K562 (cell line): ENCODE data around the gene TNRC6B. TPM values are rescaled to one million over a fixed set of nuclear protein-coding genes. Genes with fewer than 3 reads are reported as not detected.
"Not testable (repeated sequence)": the region's sequence is repeated elsewhere in the genome, so short reads cannot be mapped to it uniquely, and the experiment has no call there.

Experiments
- ATAC-seq: fragments of 200-7000 bp; cut with Tn5 transposase; 3 replicates; pipeline ENCODE4 v1.9.1; 2020; ENCODE audit warnings: moderate library complexity
- BruUV-seq: library from RNA; stranded (reverse); fragments of 400-500 nt; replicated peaks from 2 replicates; lab custom pipeline; 2021; lab: Mats Ljungman, UMichigan
- CTCF ChIA-PET: fragments of 300-600 bp; formaldehyde crosslinking; extraction: SDS; loops from one replicate; lab custom pipeline; 2021; ENCODE audit warnings: low intra/inter-chr PET ratio; lab: Yijun Ruan, JAX
- POLR2A ChIA-PET: fragments of 300-600, 350-650 bp; sonication (Branson Sonifier 250); formaldehyde crosslinking; extraction: SDS; loops from one replicate; lab custom pipeline; 2021; ENCODE audit warnings: antibody characterized with exemption, inconsistent platforms; lab: Yijun Ruan, JAX
- DNase-seq, 4 experiments: peaks; one replicate each; pipeline versions ENCODE4 v3.0.0 to v3.0.0-alpha.2; 2011 to 2018; ENCODE audit warnings: low spot score in 3 of 4, mixed read lengths in 3 of 4; ENCODE audit errors: extremely low read depth in 1 of 4
- FAIRE-seq: peaks from 2 replicates; lab custom pipeline; 2011; peaks lifted over from hg19 to GRCh38; lab: Jason Lieb, UNC
- H2AFZ ChIP-seq: 2 replicates; pipeline ENCODE4 v1.6.0; 2011; ENCODE audit warnings: low read depth, low read length, control low read depth, inconsistent platforms
- H3K27ac ChIP-seq: fragments of 200-600 bp; 3 replicates; pipeline ENCODE4 v1.8.0; 2011; ENCODE audit warnings: low read depth, mild to moderate bottlenecking, control low read depth, inconsistent platforms, low read length, moderate library complexity, mixed read lengths; ENCODE audit errors: extremely low read depth
- H3K27me3 ChIP-seq, 2 experiments: fragments of 300-600 bp in 1 of 2; 2 replicates in 1 of 2; 3 replicates in 1 of 2; pipeline versions ENCODE4 v1.6.0 to v1.8.0; 2011; ENCODE audit warnings: inconsistent platforms in 2 of 2, low read length in 2 of 2, mild to moderate bottlenecking in 1 of 2, mixed read lengths in 1 of 2, moderate library complexity in 1 of 2; ENCODE audit not compliant: control insufficient read depth in 2 of 2, insufficient read depth in 2 of 2
- H3K36me3 ChIP-seq: fragments of 300-600 bp; 3 replicates; pipeline ENCODE4 v1.8.0; 2011; ENCODE audit warnings: mild to moderate bottlenecking, low read length, inconsistent platforms; ENCODE audit not compliant: control insufficient read depth, insufficient read depth
- H3K4me1 ChIP-seq, 2 experiments: fragments of 200-600 bp in 1 of 2; replicated peaks in 1 of 2; 2 replicates in 1 of 2; 3 replicates in 1 of 2; pipeline versions ENCODE4 v1.5.1 to v1.8.0; 2011; ENCODE audit warnings: inconsistent platforms in 2 of 2, low read length in 2 of 2, mild to moderate bottlenecking in 1 of 2, mixed read lengths in 1 of 2, moderate library complexity in 1 of 2; ENCODE audit not compliant: control insufficient read depth in 2 of 2, insufficient read depth in 2 of 2
- H3K4me2 ChIP-seq: 2 replicates; pipeline ENCODE4 v1.6.1; 2011; ENCODE audit warnings: low read length, control low read depth, inconsistent platforms, mixed read lengths; ENCODE audit not compliant: insufficient read depth
- H3K4me3 ChIP-seq: fragments of 200-600 bp; sonication (generic), shearing (Covaris generic); 2 replicates; pipeline ENCODE4 v1.5.1; 2016; ENCODE audit warnings: control low read depth, inconsistent platforms
- H3K79me2 ChIP-seq: fragments of 200-600 bp; 3 replicates; pipeline ENCODE4 v1.8.0; 2011; ENCODE audit warnings: low read length, inconsistent platforms; ENCODE audit not compliant: control insufficient read depth, insufficient read depth
- H3K9ac ChIP-seq, 2 experiments: 2 replicates each; pipeline versions ENCODE4 v1.6.0 to v1.6.1; 2011; ENCODE audit warnings: low read depth in 2 of 2, low read length in 2 of 2, control low read depth in 1 of 2, inconsistent platforms in 1 of 2, mild to moderate bottlenecking in 1 of 2, mixed read lengths in 1 of 2; ENCODE audit not compliant: insufficient read depth in 1 of 2
- H3K9me1 ChIP-seq: one replicate; pipeline ENCODE4 v1.6.0; 2011; ENCODE audit warnings: inconsistent platforms, mild to moderate bottlenecking, low read length, moderate library complexity; ENCODE audit not compliant: control insufficient read depth, insufficient read depth
- H3K9me3 ChIP-seq: replicated peaks from 2 replicates; pipeline ENCODE4 v1.5.1; 2011; ENCODE audit warnings: low read depth, low read length, inconsistent platforms; ENCODE audit not compliant: control insufficient read depth, insufficient read depth
- H4K20me1 ChIP-seq: replicated peaks from 2 replicates; pipeline ENCODE4 v1.6.1; 2011; ENCODE audit warnings: low read length, inconsistent platforms, mixed read lengths; ENCODE audit not compliant: control insufficient read depth, insufficient read depth
- HCFC1 ChIP-seq: IDR thresholded peaks from 2 replicates; pipeline ENCODE4 v1.6.1; 2012; ENCODE audit warnings: low read depth, low read length, improper control_type of control experiment
- KAT7 ChIP-seq: sonication (generic); formaldehyde crosslinking; IDR thresholded peaks from 2 replicates; pipeline ENCODE4 v1.8.0; 2022; ENCODE audit warnings: missing genetic modification reagents, mild to moderate bottlenecking, borderline replicate concordance
- STAT5A ChIP-seq: IDR thresholded peaks from 2 replicates; pipeline ENCODE4 v1.6.1; 2012; ENCODE audit warnings: low read length, inconsistent platforms, borderline replicate concordance
- TEAD1 ChIP-seq, 2 experiments: fragments of 450-650 bp in 1 of 2; sonication (generic) in 1 of 2; formaldehyde crosslinking; IDR thresholded peaks; 2 replicates each; pipeline versions ENCODE4 v1.4.0 to v1.8.0; 2020 to 2022; ENCODE audit warnings: mild to moderate bottlenecking in 2 of 2, missing genetic modification reagents in 1 of 2
- U2AF2 ChIP-seq: fragments of 200-400 bp; formaldehyde crosslinking; optimal IDR thresholded peaks from 2 replicates; pipeline ENCODE3; 2017; ENCODE audit warnings: low read depth, mild to moderate bottlenecking, low read length
- WGBS: fragments of 100-300 bp; shearing (Covaris generic); methylation state at CpG from one replicate; pipeline ENCODE4 v1.1.6; 2016; ENCODE audit warnings: low coverage, mixed read lengths; ENCODE audit not compliant: insufficient coverage; ENCODE audit errors: missing lambda C conversion rate; 5-methylcytosine and 5-hydroxymethylcytosine counted together
- in situ Hi-C: fragments of 300-500 bp; cut with MboI; formaldehyde crosslinking; loops from 4 replicates; pipeline ENCODE4 v1.15.0; 2018; ENCODE audit warnings: inconsistent platforms, mixed read lengths
- intact Hi-C: fragments of 100-400 bp; cut with micrococcal nuclease; formaldehyde crosslinking; loops from 2 replicates; pipeline ENCODE4 v1.14.2; 2022
- polyA plus RNA-seq, 8 experiments: library from polyadenylated mRNA; depleted of rRNA in 4 of 8; stranded (reverse) in 5 of 8; unstranded in 3 of 8; fragments of >200 nt; fragmentation: Nextera tagmentation in 2 of 8; fragmentation: Illumina TruSeq in 1 of 8; extraction: Ambion mirVana in 2 of 8; extraction: Trizol in 1 of 8; gene quantifications; 2 replicates each; pipeline versions ENCODE4 v1.2.1 to v1.2.3, GENCODE V29; 2011 to 2014; ENCODE audit warnings: inconsistent platforms in 1 of 8, missing spikeins in 1 of 8
- total RNA-seq, 7 experiments: library from RNA; depleted of rRNA in 6 of 7; stranded (reverse); fragments of >200 nt in 6 of 7; fragmentation: Illumina TruSeq in 2 of 7; extraction: Trizol in 2 of 7; gene quantifications; 2 replicates each; pipeline versions ENCODE4 v1.2.1 to v1.2.3, GENCODE V29; 2011 to 2021; ENCODE audit warnings: low replicate concordance in 1 of 7

The TNRC6B gene
- total and polyA plus RNA-seq, 9 of the 15 experiments (the other 6 are each of a cell fraction or from before 2014, with no cell fraction given) = 0.96 to 18.8 (median 10.8) TPM

DNA sequence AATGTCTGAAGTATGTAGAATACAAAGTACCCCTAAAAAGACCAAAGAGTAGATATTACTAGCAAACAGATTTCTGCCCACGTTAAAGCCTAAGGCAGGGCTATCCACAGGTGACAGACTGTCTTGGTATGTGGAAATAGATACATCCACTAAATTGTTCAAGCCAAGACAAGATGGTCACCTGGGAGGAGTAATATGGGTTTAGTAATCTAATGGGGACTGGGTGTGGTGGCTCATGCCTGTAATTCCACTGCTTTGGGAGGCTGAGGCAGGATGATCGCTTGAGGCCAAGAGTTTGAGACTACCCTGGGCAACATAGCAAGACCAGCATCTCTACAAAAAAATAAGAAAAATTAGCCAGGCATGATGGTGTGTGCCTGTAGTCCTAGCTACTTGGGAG lies 200.2 kb downstream of the TNRC6B start:
- ChIA-PET POLR2A (interaction anchor here (0.6 kb wide), 2 partner anchors 266 to 271 kb away, joined by 3 read pairs; no protein-coding TSS in a partner anchor), CTCF (no interaction called here)
- Histone ChIP-seq H3K36me3 (peaks cover 10% of the 10 kb centered on the region), H3K79me2 (peaks cover 35% of the 10 kb centered on the region; the same call in 2 of the 3 replicates), H3K27me3 (no peaks in the 10 kb centered on the region), H3K9me3 (no peaks in the 10 kb centered on the region), H2AFZ (no peak overlapping the region), H3K4me2 (no peak overlapping the region), H4K20me1 (no peaks in the 10 kb centered on the region), H3K9me1 (no peaks in the 10 kb centered on the region), H3K9ac (no peak overlapping the region), H3K4me1 (peaks cover 3 to 6% of the 10 kb centered on the region in 2 experiments; a peak in 3 of 5 replicates), H3K4me3 (no peak overlapping the region), H3K27ac (no peak overlapping the region)
- BruUV-seq = no TSS peak
- ATAC-seq (no peak), FAIRE-seq (no peak), DNase-seq (no peak)
- 68% methylated on average over 2 of the region's 2 CpGs for WGBS
- intact Hi-C loops = no loop called here
- TF ChIP-seq TEAD1 (CRISPR knock-in tag; IDR thresholded peaks at IDR 0.05) = no peak
- no peak for TF ChIP-seq HCFC1
- TF ChIP-seq STAT5A = no peak
- TF ChIP-seq U2AF2 = no peak
- TF ChIP-seq KAT7 = no peak
- in situ Hi-C loops = no loop called here

DNA sequence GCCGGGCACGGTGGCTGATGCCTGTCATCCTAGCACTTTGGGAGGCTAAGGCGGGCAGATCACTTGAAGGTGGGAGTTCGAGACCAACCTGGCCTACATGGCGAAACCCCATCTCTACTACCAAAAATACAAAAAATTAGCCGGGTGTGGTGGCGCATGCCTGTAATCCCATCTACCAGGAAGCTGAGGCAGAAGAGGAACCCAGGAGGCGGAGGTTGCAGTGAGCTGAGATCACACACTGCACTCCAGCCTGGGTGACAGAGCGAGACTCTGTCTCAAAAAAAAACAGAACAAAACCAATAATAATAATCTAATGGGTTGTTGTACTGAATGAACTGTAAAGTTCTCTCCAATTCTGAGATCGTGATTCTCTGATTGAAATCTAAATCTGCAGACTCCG lies 200.7 kb downstream of the TNRC6B start:
- H3K4me3 ChIP-seq, H3K9me1 ChIP-seq, H3K27me3 ChIP-seq, in situ Hi-C loops, H3K4me2 ChIP-seq, H3K9me3 ChIP-seq, BruUV-seq, H4K20me1 ChIP-seq, H2AFZ ChIP-seq, H3K36me3 ChIP-seq, DNase-seq, FAIRE-seq, CTCF ChIA-PET, H3K9ac ChIP-seq, H3K4me1 ChIP-seq, intact Hi-C loops, H3K27ac ChIP-seq, ATAC-seq: not testable (repeated sequence)
- POLR2A ChIA-PET = interaction anchor here (1.5 kb wide), 1 partner anchor 9 kb away, joined by 6 read pairs; no protein-coding TSS in a partner anchor
- peaks cover 31% of the 10 kb centered on the region; the same call in 2 of the 3 replicates for H3K79me2 ChIP-seq
- WGBS = 95% methylated on average over 8 of the region's 11 CpGs
